Vagina (tissue), 2 donors: Measurements from ENCODE around the gene CGB8. TPM values are rescaled to one million over a fixed set of nuclear protein-coding genes. Genes with fewer than 3 reads are reported as not detected.

ENCODE experiments used
- DNase-seq, 2 donors: peaks; one replicate each; pipeline ENCODE4 v3.0.0-alpha.2; 2017; ENCODE audit errors: extremely low spot score in 2 of 2
- H3K27ac ChIP-seq: fragments of 200-600 bp; sonication (generic); one replicate; pipeline ENCODE4 v1.5.1; 2019
- H3K27me3 ChIP-seq: fragments of 200-600 bp; sonication (generic); one replicate; pipeline ENCODE4 v1.5.1; 2019
- H3K36me3 ChIP-seq, 2 donors: fragments of 200-600 bp; sonication (generic); one replicate each; pipeline ENCODE4 v1.5.1; 2017 to 2019
- H3K4me1 ChIP-seq: fragments of 200-600 bp; sonication (generic); one replicate; pipeline ENCODE4 v1.5.1; 2019
- H3K4me3 ChIP-seq, 2 donors: fragments of 200-600 bp; sonication (generic); 1 replicate in 1 of 2; 2 replicates in 1 of 2; pipeline ENCODE4 v1.5.1; 2016 to 2019
- H3K9me3 ChIP-seq: fragments of 200-600 bp; sonication (generic); one replicate; pipeline ENCODE4 v1.5.1; 2019
- CTCF ChIP-seq, 3 experiments: fragments of 450-650 bp in 2 of 3; fragments of 200-600 bp in 1 of 3; sonication (generic) in 1 of 3; IDR thresholded peaks; one replicate each; pipeline ENCODE4 v1.5.1; 2017 to 2019; ENCODE audit warnings: antibody characterized with exemption in 3 of 3, mild to moderate bottlenecking in 2 of 3, moderate library complexity in 2 of 3
- POLR2A ChIP-seq, 2 donors: fragments of 450-650 bp; IDR thresholded peaks; one replicate each; pipeline ENCODE4 v1.6.1; 2017; ENCODE audit warnings: antibody characterized with exemption in 2 of 2, mild to moderate bottlenecking in 2 of 2, moderate library complexity in 2 of 2
- POLR2AphosphoS5 ChIP-seq, 2 donors: sonication (generic); formaldehyde crosslinking; IDR thresholded peaks; one replicate each; pipeline ENCODE4 v1.9.0; 2017; ENCODE audit warnings: antibody characterized with exemption in 2 of 2, mild to moderate bottlenecking in 2 of 2, low read depth in 1 of 2; ENCODE audit not compliant: insufficient read depth in 1 of 2
- intact Hi-C: fragments of 100-400 bp; cut with DNase I; formaldehyde crosslinking; loops from one replicate; pipeline ENCODE4 v1.15.1; 2023
- total RNA-seq: library from RNA; depleted of rRNA; stranded (reverse); fragments of >200 nt; gene quantifications from one replicate; pipeline ENCODE4 v1.2.3, GENCODE V29; 2016

Gene CGB8
- total RNA-seq, 1 donor from 2014 or later, result not detected

- intact Hi-C loops, result no loop called here
- H3K4me3 ChIP-seq, result peak overlapping the region in 1 of 2 donors; percentile 36
- no peaks in the 10 kb centered on the region for H3K36me3 ChIP-seq
- DNase-seq, result no peak
- H3K27ac ChIP-seq, result peak overlapping the region; percentile 33
- no peak for TF ChIP-seq POLR2A (IDR thresholded peaks at IDR 0.05)
- no peak for TF ChIP-seq CTCF (IDR thresholded peaks at IDR 0.05)
- no peak for TF ChIP-seq POLR2AphosphoS5 (IDR thresholded peaks at IDR 0.05; ENCODE audit: insufficient read depth in 1 of 2, low read depth in 1 of 2)
- H3K4me1 ChIP-seq, result no peaks in the 10 kb centered on the region
- H3K9me3 ChIP-seq, result no peaks in the 10 kb centered on the region
- peaks cover 6% of the 10 kb centered on the region for H3K27me3 ChIP-seq
These were observed 15.2 kb upstream of the CGB8 start for GRCh38 chr19:49064029-49064629.

- H3K9me3 ChIP-seq, result no peaks in the 10 kb centered on the region
- H3K27ac ChIP-seq, result no peak overlapping the region
- peaks cover 17% of the 10 kb centered on the region for H3K4me1 ChIP-seq
- TF ChIP-seq POLR2AphosphoS5 (IDR thresholded peaks at IDR 0.05; ENCODE audit: insufficient read depth in 1 of 2, low read depth in 1 of 2), result no peak
- H3K36me3 ChIP-seq, result no peaks in the 10 kb centered on the region
- peaks cover 6% of the 10 kb centered on the region for H3K27me3 ChIP-seq
- no peak overlapping the region for H3K4me3 ChIP-seq
- DNase-seq, result no peak
- intact Hi-C loops, result no loop called here
These were observed 12.5 kb upstream of the CGB8 start for GRCh38 chr19:49061445-49061844.

GRCh38 chr19:49061000-49061399 is 12.1 kb upstream of the CGB8 start:
- intact Hi-C loops, result no loop called here
- Histone ChIP-seq H3K27me3 (peaks cover 6% of the 10 kb centered on the region), H3K36me3 (no peaks in the 10 kb centered on the region), H3K27ac (no peak overlapping the region), H3K9me3 (no peaks in the 10 kb centered on the region), H3K4me3 (no peak overlapping the region), H3K4me1 (peaks cover 22% of the 10 kb centered on the region)
- TF ChIP-seq CTCF (IDR thresholded peaks at IDR 0.05), result no peak
- no peak for TF ChIP-seq POLR2A (IDR thresholded peaks at IDR 0.05)
- TF ChIP-seq POLR2AphosphoS5 (IDR thresholded peaks at IDR 0.05; ENCODE audit: insufficient read depth in 1 of 2, low read depth in 1 of 2), result no peak
- no peak for DNase-seq

GRCh38 chr19:49059053-49059452 is 10.1 kb upstream of the CGB8 start:
- TF ChIP-seq CTCF (IDR thresholded peaks at IDR 0.05), result no peak
- no peak for TF ChIP-seq POLR2A (IDR thresholded peaks at IDR 0.05)
- no peak for TF ChIP-seq POLR2AphosphoS5 (IDR thresholded peaks at IDR 0.05; ENCODE audit: insufficient read depth in 1 of 2, low read depth in 1 of 2)
- no peaks in the 10 kb centered on the region for H3K27me3 ChIP-seq

GRCh38 chr19:49058562-49058961 is 9.7 kb upstream of the CGB8 start:
- DNase-seq, result no peak
- intact Hi-C loops, result no loop called here
- Histone ChIP-seq H3K4me3 (no peak overlapping the region), H3K27me3 (no peaks in the 10 kb centered on the region), H3K4me1 (peaks cover 22% of the 10 kb centered on the region), H3K9me3 (no peaks in the 10 kb centered on the region), H3K27ac (no peak overlapping the region), H3K36me3 (no peaks in the 10 kb centered on the region)
- TF ChIP-seq POLR2AphosphoS5 (IDR thresholded peaks at IDR 0.05; ENCODE audit: insufficient read depth in 1 of 2, low read depth in 1 of 2), result no peak
- no peak for TF ChIP-seq POLR2A (IDR thresholded peaks at IDR 0.05)
- no peak for TF ChIP-seq CTCF (IDR thresholded peaks at IDR 0.05)

More at GRCh38 chr19:49059053-49059452, 10.1 kb upstream of the CGB8 start:
- peaks cover 22% of the 10 kb centered on the region for H3K4me1 ChIP-seq
- intact Hi-C loops, result no loop called here
- no peak overlapping the region for H3K4me3 ChIP-seq
- H3K9me3 ChIP-seq, result no peaks in the 10 kb centered on the region
- no peak overlapping the region for H3K27ac ChIP-seq
- DNase-seq, result no peak
- H3K36me3 ChIP-seq, result no peaks in the 10 kb centered on the region
